GM12878 (cell line): ENCODE data around the gene C1QTNF1. TPM values are rescaled to one million over a fixed set of nuclear protein-coding genes. Genes with fewer than 3 reads are reported as not detected.

Experiments
- ATAC-seq: fragments of 200-7000 bp; cut with Tn5 transposase; 3 replicates; pipeline ENCODE4 v1.9.1; 2020; ENCODE audit warnings: mild to moderate bottlenecking, moderate library complexity
- BruUV-seq: library from RNA; stranded (reverse); fragments of 400-500 nt; replicated peaks from 2 replicates; lab custom pipeline; 2021; lab: Mats Ljungman, UMichigan
- CTCF ChIA-PET: fragments of 300-600 bp; sonication (Branson Sonifier 250); formaldehyde crosslinking; extraction: SDS; loops from one replicate; lab custom pipeline; 2021; ENCODE audit warnings: inconsistent platforms; lab: Yijun Ruan, JAX
- POLR2A ChIA-PET: fragments of 350-600 bp; formaldehyde crosslinking; extraction: SDS; loops from one replicate; lab custom pipeline; 2021; ENCODE audit warnings: inconsistent platforms; lab: Charles Lee
- RAD21 ChIA-PET: fragments of 300-600 bp; sonication (Branson Sonifier 250); formaldehyde crosslinking; loops from one replicate; lab custom pipeline; 2023; ENCODE audit warnings: antibody characterized with exemption; ENCODE audit not compliant: unreplicated experiment; lab: Charles Lee
- SMC1A ChIA-PET: fragments of 300-600 bp; sonication (Branson Sonifier 250); formaldehyde crosslinking; loops from one replicate; lab custom pipeline; 2023; ENCODE audit not compliant: unreplicated experiment, uncharacterized antibody; lab: Charles Lee
- DNase-seq: peaks from one replicate; pipeline ENCODE4 v3.0.0-alpha.2; 2011; ENCODE audit warnings: low read depth, low spot score
- FAIRE-seq: peaks from 3 replicates; lab custom pipeline; 2011; peaks lifted over from hg19 to GRCh38; lab: Jason Lieb, UNC
- H2AFZ ChIP-seq: 2 replicates; pipeline ENCODE4 v1.6.0; 2011; ENCODE audit warnings: low read depth, low read length, control low read depth; ENCODE audit not compliant: control insufficient read depth
- H3K27ac ChIP-seq: 2 replicates; pipeline ENCODE4 v1.5.1; 2011; ENCODE audit warnings: control low read depth; ENCODE audit not compliant: control insufficient read depth, insufficient read depth
- H3K27me3 ChIP-seq, 2 experiments: replicated peaks in 1 of 2; 2 replicates each; pipeline versions ENCODE4 v1.6.0 to v1.6.1; 2011; ENCODE audit warnings: low read length in 1 of 2; ENCODE audit not compliant: control insufficient read depth in 2 of 2, insufficient read depth in 2 of 2
- H3K36me3 ChIP-seq, 2 experiments: 2 replicates each; pipeline ENCODE4 v1.5.1; 2011; ENCODE audit warnings: low read length in 1 of 2; ENCODE audit not compliant: control insufficient read depth in 2 of 2, insufficient read depth in 2 of 2
- H3K4me1 ChIP-seq: 2 replicates; pipeline ENCODE4 v1.6.1; 2011; ENCODE audit warnings: mild to moderate bottlenecking, low read length, moderate library complexity, mixed read lengths; ENCODE audit not compliant: control insufficient read depth, insufficient read depth
- H3K4me2 ChIP-seq: 2 replicates; pipeline ENCODE4 v1.6.0; 2011; ENCODE audit warnings: control low read depth; ENCODE audit not compliant: control insufficient read depth, insufficient read depth
- H3K4me3 ChIP-seq: fragments of 200-600 bp; sonication (generic); 2 replicates; pipeline ENCODE4 v1.5.1; 2016
- H3K79me2 ChIP-seq: 2 replicates; pipeline ENCODE4 v1.6.0; 2011; ENCODE audit warnings: low read length; ENCODE audit not compliant: control insufficient read depth, insufficient read depth
- H3K9ac ChIP-seq: 2 replicates; pipeline ENCODE4 v1.8.0; 2011; ENCODE audit warnings: low read length, control low read depth, mixed read lengths; ENCODE audit not compliant: control insufficient read depth, insufficient read depth
- H3K9me3 ChIP-seq: replicated peaks from 3 replicates; pipeline ENCODE4 v1.5.1; 2011; ENCODE audit warnings: mild to moderate bottlenecking, low read length; ENCODE audit not compliant: control insufficient read depth, insufficient read depth
- H4K20me1 ChIP-seq: 2 replicates; pipeline ENCODE4 v1.6.0; 2011; ENCODE audit not compliant: control insufficient read depth, insufficient read depth
- ATF3 ChIP-seq: IDR thresholded peaks from 2 replicates; pipeline ENCODE4 v1.6.1; 2011; ENCODE audit warnings: low read depth, mild to moderate bottlenecking, low read length, moderate library complexity, borderline replicate concordance; ENCODE audit errors: extremely low read depth
- BCL11A ChIP-seq: IDR thresholded peaks from 2 replicates; pipeline ENCODE4 v1.6.1; 2011; ENCODE audit warnings: low read depth, low read length
- BCLAF1 ChIP-seq: fragments of 450-650 bp; IDR thresholded peaks from 2 replicates; pipeline ENCODE4 v1.6.1; 2017; ENCODE audit warnings: antibody characterized with exemption, mild to moderate bottlenecking, moderate library complexity
- CUX1 ChIP-seq: IDR thresholded peaks from 2 replicates; pipeline ENCODE4 v1.6.1; 2012; ENCODE audit warnings: improper control_type of control experiment, low read depth, low read length; ENCODE audit not compliant: insufficient replicate concordance
- DPF2 ChIP-seq: fragments of 450-650 bp; IDR thresholded peaks from 2 replicates; pipeline ENCODE4 v1.6.1; 2017; ENCODE audit warnings: mild to moderate bottlenecking
- EED ChIP-seq: sonication (generic); IDR thresholded peaks from 2 replicates; pipeline ENCODE4 v1.6.1; 2016; ENCODE audit warnings: antibody characterized with exemption, low read depth
- GABPA ChIP-seq: IDR thresholded peaks from 2 replicates; pipeline ENCODE4 v1.6.1; 2014; ENCODE audit warnings: antibody characterized with exemption, low read depth, mild to moderate bottlenecking, inconsistent platforms
- JUND ChIP-seq: IDR thresholded peaks from 2 replicates; pipeline ENCODE4 v1.6.1; 2012; ENCODE audit warnings: low read depth, mild to moderate bottlenecking, low read length, improper control_type of control experiment, moderate library complexity
- MTA3 ChIP-seq: IDR thresholded peaks from 2 replicates; pipeline ENCODE4 v1.6.1; 2012; ENCODE audit warnings: low read length, inconsistent platforms, borderline replicate concordance
- MYC ChIP-seq: IDR thresholded peaks from 2 replicates; pipeline ENCODE4 v1.6.1; 2011; ENCODE audit warnings: mild to moderate bottlenecking, low read length, moderate library complexity, inconsistent platforms; ENCODE audit not compliant: insufficient read depth, insufficient replicate concordance, insufficient read length, severe bottlenecking
- RFX5 ChIP-seq: IDR thresholded peaks from 2 replicates; pipeline ENCODE4 v1.6.1; 2011; ENCODE audit warnings: low read depth, low read length, improper control_type of control experiment
- TARDBP ChIP-seq: IDR thresholded peaks from 2 replicates; pipeline ENCODE4 v1.6.1; 2016; ENCODE audit warnings: borderline replicate concordance
- USF1 ChIP-seq: IDR thresholded peaks from 2 replicates; pipeline ENCODE4 v1.6.1; 2011; ENCODE audit warnings: borderline replicate concordance, low read depth, mild to moderate bottlenecking, moderate library complexity, mixed read lengths, low read length; ENCODE audit not compliant: insufficient read depth; ENCODE audit errors: extremely low read length
- WGBS: methylation state at CpG from one replicate; pipeline ENCODE4 v1.1.6; 2016; ENCODE audit warnings: low lambda C conversion rate; ENCODE audit not compliant: insufficient replicate concordance, insufficient coverage; ENCODE audit errors: missing lambda C conversion rate; 5-methylcytosine and 5-hydroxymethylcytosine counted together
- in situ Hi-C: fragments of 300-500 bp; cut with MboI; formaldehyde crosslinking; loops from 9 replicates; pipeline ENCODE4 v1.14.3; 2018; ENCODE audit warnings: mixed read lengths
- intact Hi-C: fragments of 100-400 bp; cut with micrococcal nuclease; formaldehyde crosslinking; loops from one replicate; pipeline ENCODE4 v1.14.2; 2022; ENCODE audit not compliant: unreplicated experiment
- polyA plus RNA-seq, 11 experiments: library from polyadenylated mRNA; depleted of rRNA in 4 of 11; unstranded in 6 of 11; stranded (reverse) in 5 of 11; fragments of >200 nt; fragmentation: Nextera tagmentation in 4 of 11; fragmentation: Illumina TruSeq in 1 of 11; extraction: Ambion mirVana in 4 of 11; extraction: Trizol in 1 of 11; gene quantifications; 1 replicate in 1 of 11; 2 replicates in 10 of 11; pipeline versions ENCODE4 v1.2.1 to v1.2.3, GENCODE V29; 2011 to 2016; ENCODE audit warnings: inconsistent platforms in 2 of 11, missing spikeins in 2 of 11, low read depth in 1 of 11
- total RNA-seq, 4 experiments: library from RNA; depleted of rRNA in 3 of 4; stranded (reverse); fragments of >200 nt in 3 of 4; fragmentation: Illumina TruSeq in 1 of 4; extraction: Trizol in 1 of 4; gene quantifications; 2 replicates each; pipeline versions ENCODE4 v1.2.1 to v1.2.3, GENCODE V29; 2013 to 2021
- TF ChIP-seq, protein P1 (sequence below): fragments of 450-650 bp; IDR thresholded peaks from 2 replicates; pipeline ENCODE4 v1.6.1; 2017; ENCODE audit warnings: borderline replicate concordance

Gene C1QTNF1
- total and polyA plus RNA-seq, 10 of the 15 experiments (the other 5 are each of a cell fraction or from before 2014, with no cell fraction given): 0.05 to 1.1 (median 0.15) TPM; not detected in 4

- WGBS: 13% methylated on average over 8 of the region's 8 CpGs
- H3K4me1 ChIP-seq: no peaks in the 10 kb centered on the region; the same call in 1 of the 2 replicates
- H3K27me3 ChIP-seq: no peaks in the 10 kb centered on the region
- DNase-seq (no peak), ATAC-seq (peak; percentile 52), FAIRE-seq (no peak)
- no peak overlapping the region for H3K9ac ChIP-seq
- no peak overlapping the region for H3K4me3 ChIP-seq
- in situ Hi-C loops: no loop called here
- H3K27ac ChIP-seq: no peak overlapping the region
- no peaks in the 10 kb centered on the region for H4K20me1 ChIP-seq
- POLR2A ChIA-PET: no interaction called here
- H3K4me2 ChIP-seq: no peak overlapping the region
- H3K9me3 ChIP-seq: no peaks in the 10 kb centered on the region
- CTCF ChIA-PET: interaction anchor here (2.5 kb wide), 1 partner anchor 9 kb away, joined by 10 read pairs; no protein-coding TSS in a partner anchor
- RAD21 ChIA-PET: no interaction called here
- no peaks in the 10 kb centered on the region for H3K36me3 ChIP-seq
- H3K79me2 ChIP-seq: no peaks in the 10 kb centered on the region
- no peak overlapping the region for H2AFZ ChIP-seq
- intact Hi-C loops: no loop called here
- SMC1A ChIA-PET: no interaction called here
- no TSS peak for BruUV-seq
- TF ChIP-seq, protein P1, sequence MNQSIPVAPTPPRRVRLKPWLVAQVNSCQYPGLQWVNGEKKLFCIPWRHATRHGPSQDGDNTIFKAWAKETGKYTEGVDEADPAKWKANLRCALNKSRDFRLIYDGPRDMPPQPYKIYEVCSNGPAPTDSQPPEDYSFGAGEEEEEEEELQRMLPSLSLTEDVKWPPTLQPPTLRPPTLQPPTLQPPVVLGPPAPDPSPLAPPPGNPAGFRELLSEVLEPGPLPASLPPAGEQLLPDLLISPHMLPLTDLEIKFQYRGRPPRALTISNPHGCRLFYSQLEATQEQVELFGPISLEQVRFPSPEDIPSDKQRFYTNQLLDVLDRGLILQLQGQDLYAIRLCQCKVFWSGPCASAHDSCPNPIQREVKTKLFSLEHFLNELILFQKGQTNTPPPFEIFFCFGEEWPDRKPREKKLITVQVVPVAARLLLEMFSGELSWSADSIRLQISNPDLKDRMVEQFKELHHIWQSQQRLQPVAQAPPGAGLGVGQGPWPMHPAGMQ: no peak
- TF ChIP-seq MTA3 (no peak), TARDBP (no peak), BCL11A (no peak), JUND (no peak), CUX1 (no peak), RFX5 (no peak), BCLAF1 (no peak), GABPA (no peak), DPF2 (no peak), EED (no peak), MYC (no peak), ATF3 (no peak), USF1 (no peak)
Measured at GRCh38 chr17:78980624-78980972, 43.4 kb upstream of the C1QTNF1 start.
